Activated naive CD8-positive, alpha-beta T cell treated with anti-CD3 and anti-CD28 coated beads for 36 hours (primary cell): Measurements from ENCODE around the gene GPT2. TPM values are rescaled to one million over a fixed set of nuclear protein-coding genes. Genes with fewer than 3 reads are reported as not detected.

Experiments used
- DNase-seq: peaks from one replicate; pipeline ENCODE4 v3.0.0; 2021
- H3K27ac Mint-ChIP-seq: one replicate; pipeline ENCODE4 v1.8.0; 2022; ENCODE audit warnings: mild to moderate bottlenecking, moderate library complexity, mixed read lengths
- H3K27me3 Mint-ChIP-seq: one replicate; pipeline ENCODE4 v1.8.0; 2022; ENCODE audit warnings: mild to moderate bottlenecking, mixed read lengths
- H3K36me3 Mint-ChIP-seq: one replicate; pipeline ENCODE4 v1.8.0; 2021; ENCODE audit warnings: mild to moderate bottlenecking, mixed read lengths
- H3K4me1 Mint-ChIP-seq: one replicate; pipeline ENCODE4 v1.8.0; 2021; ENCODE audit warnings: mixed read lengths
- H3K4me3 Mint-ChIP-seq: one replicate; pipeline ENCODE4 v1.8.0; 2022; ENCODE audit warnings: mild to moderate bottlenecking, moderate library complexity, mixed read lengths
- H3K9me3 Mint-ChIP-seq: one replicate; pipeline ENCODE4 v1.8.0; 2022; ENCODE audit warnings: mixed read lengths
- total RNA-seq, 2 experiments: library from RNA; stranded (reverse); gene quantifications; one replicate each; pipeline ENCODE4 v1.2.3, GENCODE V29; 2021

Gene GPT2
- total RNA-seq, 2 experiments from 2014 or later, result 33.2 to 35.8 TPM

GRCh38 chr16:46900455-46901235 is 16.5 kb downstream of the GPT2 start:
- H3K9me3 Mint-ChIP-seq, result no peaks in the 10 kb centered on the region
- no peaks in the 10 kb centered on the region for H3K4me1 Mint-ChIP-seq
- no peak for DNase-seq
- no peaks in the 10 kb centered on the region for H3K27me3 Mint-ChIP-seq
- peaks cover 18% of the 10 kb centered on the region for H3K36me3 Mint-ChIP-seq
- H3K27ac Mint-ChIP-seq, result no peak overlapping the region
- H3K4me3 Mint-ChIP-seq, result no peak overlapping the region

- DNase-seq, result no peak
- no peak overlapping the region for H3K27ac Mint-ChIP-seq
- H3K36me3 Mint-ChIP-seq, result peaks cover 21% of the 10 kb centered on the region
- H3K4me1 Mint-ChIP-seq, result no peaks in the 10 kb centered on the region
- no peaks in the 10 kb centered on the region for H3K9me3 Mint-ChIP-seq
- H3K27me3 Mint-ChIP-seq, result no peaks in the 10 kb centered on the region
- no peak overlapping the region for H3K4me3 Mint-ChIP-seq
These were observed 17.5 kb downstream of the GPT2 start for GRCh38 chr16:46901709-46902108.

GRCh38 chr16:46903255-46903905 is 19.2 kb downstream of the GPT2 start:
- no peaks in the 10 kb centered on the region for H3K9me3 Mint-ChIP-seq
- no peaks in the 10 kb centered on the region for H3K4me1 Mint-ChIP-seq
- no peak for DNase-seq
- no peak overlapping the region for H3K27ac Mint-ChIP-seq
- peaks cover 20% of the 10 kb centered on the region for H3K36me3 Mint-ChIP-seq
- no peak overlapping the region for H3K4me3 Mint-ChIP-seq
- H3K27me3 Mint-ChIP-seq, result no peaks in the 10 kb centered on the region

- Mint-ChIP-seq H3K27ac (no peak overlapping the region), H3K27me3 (no peaks in the 10 kb centered on the region), H3K9me3 (no peaks in the 10 kb centered on the region), H3K36me3 (peaks cover 20% of the 10 kb centered on the region), H3K4me3 (no peak overlapping the region), H3K4me1 (peaks cover 4% of the 10 kb centered on the region)
- DNase-seq, result no peak
These were observed 20.3 kb downstream of the GPT2 start for GRCh38 chr16:46904471-46904870.

GRCh38 chr16:46906360-46907060 is 22.3 kb downstream of the GPT2 start:
- Mint-ChIP-seq H3K36me3 (peaks cover 18% of the 10 kb centered on the region), H3K9me3 (no peaks in the 10 kb centered on the region), H3K27me3 (no peaks in the 10 kb centered on the region), H3K4me3 (no peak overlapping the region), H3K4me1 (peaks cover 11% of the 10 kb centered on the region), H3K27ac (no peak overlapping the region)
- no peak for DNase-seq

- Mint-ChIP-seq H3K27me3 (no peaks in the 10 kb centered on the region), H3K36me3 (peaks cover 17% of the 10 kb centered on the region)
These were observed 23.1 kb downstream of the GPT2 start for GRCh38 chr16:46907061-46907774.

GRCh38 chr16:46908540-46909372 is 24.6 kb downstream of the GPT2 start:
- H3K4me3 Mint-ChIP-seq, result no peak overlapping the region
- H3K36me3 Mint-ChIP-seq, result peaks cover 13% of the 10 kb centered on the region
- no peaks in the 10 kb centered on the region for H3K27me3 Mint-ChIP-seq
- no peak overlapping the region for H3K27ac Mint-ChIP-seq
- H3K4me1 Mint-ChIP-seq, result peaks cover 11% of the 10 kb centered on the region
- no peaks in the 10 kb centered on the region for H3K9me3 Mint-ChIP-seq
- peak; percentile 37 for DNase-seq

More at GRCh38 chr16:46907061-46907774, 23.1 kb downstream of the GPT2 start:
- DNase-seq, result no peak
- Mint-ChIP-seq H3K27ac (no peak overlapping the region), H3K4me1 (peaks cover 11% of the 10 kb centered on the region), H3K9me3 (no peaks in the 10 kb centered on the region), H3K4me3 (no peak overlapping the region)

- H3K36me3 Mint-ChIP-seq, result peaks cover 19% of the 10 kb centered on the region
- no peak overlapping the region for H3K27ac Mint-ChIP-seq
- no peaks in the 10 kb centered on the region for H3K9me3 Mint-ChIP-seq
- peaks cover 11% of the 10 kb centered on the region for H3K4me1 Mint-ChIP-seq
- no peak for DNase-seq
- no peaks in the 10 kb centered on the region for H3K27me3 Mint-ChIP-seq
- no peak overlapping the region for H3K4me3 Mint-ChIP-seq
These were observed 26.9 kb downstream of the GPT2 start for GRCh38 chr16:46911038-46911437.

GRCh38 chr16:46911650-46912049 is 27.5 kb downstream of the GPT2 start:
- DNase-seq, result no peak
- Mint-ChIP-seq H3K36me3 (peaks cover 17% of the 10 kb centered on the region), H3K9me3 (no peaks in the 10 kb centered on the region), H3K4me3 (no peak overlapping the region), H3K27me3 (no peaks in the 10 kb centered on the region), H3K27ac (no peak overlapping the region), H3K4me1 (peaks cover 11% of the 10 kb centered on the region)

- no peak overlapping the region for H3K4me3 Mint-ChIP-seq
- H3K27ac Mint-ChIP-seq, result no peak overlapping the region
- no peaks in the 10 kb centered on the region for H3K27me3 Mint-ChIP-seq
- peaks cover 18% of the 10 kb centered on the region for H3K36me3 Mint-ChIP-seq
- no peaks in the 10 kb centered on the region for H3K9me3 Mint-ChIP-seq
- no peak for DNase-seq
- peaks cover 7% of the 10 kb centered on the region for H3K4me1 Mint-ChIP-seq
These were observed 30.5 kb downstream of the GPT2 start for GRCh38 chr16:46914556-46915201.

GRCh38 chr16:46915483-46916025 is 31.4 kb downstream of the GPT2 start:
- Mint-ChIP-seq H3K36me3 (peaks cover 21% of the 10 kb centered on the region), H3K4me3 (no peak overlapping the region), H3K9me3 (no peaks in the 10 kb centered on the region), H3K27ac (no peak overlapping the region), H3K27me3 (no peaks in the 10 kb centered on the region), H3K4me1 (peaks cover 7% of the 10 kb centered on the region)
- DNase-seq, result no peak

GRCh38 chr16:46916980-46917379 is 32.8 kb downstream of the GPT2 start:
- Mint-ChIP-seq H3K4me1 (no peaks in the 10 kb centered on the region), H3K27me3 (no peaks in the 10 kb centered on the region), H3K36me3 (peaks cover 21% of the 10 kb centered on the region), H3K27ac (no peak overlapping the region), H3K9me3 (no peaks in the 10 kb centered on the region), H3K4me3 (no peak overlapping the region)
- no peak for DNase-seq

GRCh38 chr16:46918400-46918799 is 34.2 kb downstream of the GPT2 start:
- H3K4me1 Mint-ChIP-seq, result no peaks in the 10 kb centered on the region
- DNase-seq, result no peak
- H3K36me3 Mint-ChIP-seq, result peaks cover 21% of the 10 kb centered on the region
- H3K27ac Mint-ChIP-seq, result no peak overlapping the region
- H3K4me3 Mint-ChIP-seq, result no peak overlapping the region
- H3K9me3 Mint-ChIP-seq, result no peaks in the 10 kb centered on the region
- H3K27me3 Mint-ChIP-seq, result no peaks in the 10 kb centered on the region
